SU-DHL-6 (cell line): ENCODE results near the gene SCYL1.

Experiments
- H2AFZ ChIP-seq: fragments of 200-600 bp; sonication (generic); 2 replicates; pipeline ENCODE4 v1.6.1; 2014; ENCODE audit warnings: low read depth, mild to moderate bottlenecking, moderate library complexity, mixed read lengths, antibody characterized with exemption, low read length; ENCODE audit not compliant: severe bottlenecking
- H3F3A ChIP-seq: fragments of 200-600 bp; shearing (Covaris generic); 2 replicates; pipeline ENCODE4 v1.6.0; 2016; ENCODE audit warnings: antibody characterized with exemption, mild to moderate bottlenecking; ENCODE audit not compliant: insufficient read depth
- H3K27ac ChIP-seq: fragments of 200-600 bp; sonication (generic); 2 replicates; pipeline ENCODE4 v1.5.1; 2016; ENCODE audit warnings: low read depth, mild to moderate bottlenecking, low read length, moderate library complexity, mixed read lengths
- H3K27me3 ChIP-seq: fragments of 200-600 bp; sonication (generic), shearing (Covaris generic); 2 replicates; pipeline ENCODE4 v1.6.0; 2014; ENCODE audit warnings: mild to moderate bottlenecking, low read length
- H3K36me3 ChIP-seq: fragments of 200-600 bp; sonication (generic); 2 replicates; pipeline ENCODE4 v1.6.1; 2014; ENCODE audit warnings: mild to moderate bottlenecking, low read length, mixed read lengths
- H3K4me2 ChIP-seq: fragments of 300-600, 200-600 bp; shearing (Covaris generic), sonication (generic); 2 replicates; pipeline ENCODE4 v1.6.0; 2014; ENCODE audit warnings: low read length, low read depth, mild to moderate bottlenecking; ENCODE audit not compliant: poor library complexity, severe bottlenecking
- H3K4me3 ChIP-seq: fragments of 200-600 bp; sonication (generic); 2 replicates; pipeline ENCODE4 v1.5.1; 2014; ENCODE audit warnings: antibody characterized with exemption, low read length, mild to moderate bottlenecking, mixed read lengths; ENCODE audit not compliant: insufficient read depth, poor library complexity, severe bottlenecking
- H3K79me2 ChIP-seq: fragments of 200-600 bp; sonication (generic); 2 replicates; pipeline ENCODE4 v1.6.1; 2014; ENCODE audit warnings: mild to moderate bottlenecking, low read length, moderate library complexity; ENCODE audit not compliant: insufficient read depth
- H3K9ac ChIP-seq: fragments of 200-600 bp; sonication (generic); 2 replicates; pipeline ENCODE4 v1.7.0; 2014; ENCODE audit warnings: mild to moderate bottlenecking, low read length
- H3K9me2 ChIP-seq: fragments of 200-600 bp; sonication (generic); replicated peaks from 2 replicates; pipeline ENCODE4 v1.6.1; 2014; ENCODE audit warnings: low read length; ENCODE audit not compliant: insufficient read depth
- H3K9me3 ChIP-seq: fragments of 200-600 bp; sonication (generic); 2 replicates; pipeline ENCODE4 v1.6.1; 2014; ENCODE audit warnings: low read length, mixed read lengths; ENCODE audit not compliant: insufficient read depth
- H4K20me1 ChIP-seq: fragments of 200-600 bp; sonication (generic); 2 replicates; pipeline ENCODE4 v1.6.1; 2014; ENCODE audit warnings: low read depth, mild to moderate bottlenecking, antibody characterized with exemption, low read length, moderate library complexity, mixed read lengths
- EZH2phosphoT487 ChIP-seq: fragments of 200-600 bp; sonication (generic), shearing (Covaris generic); conservative IDR thresholded peaks from 2 replicates; pipeline ENCODE4 v1.6.1; 2018; ENCODE audit warnings: mild to moderate bottlenecking, antibody characterized with exemption, low read length, moderate library complexity, mixed read lengths
- TF ChIP-seq, protein P1 (sequence below): fragments of 200-600 bp; sonication (generic); IDR thresholded peaks from one replicate; pipeline ENCODE4 v1.5.1; 2017; ENCODE audit warnings: antibody characterized with exemption, mild to moderate bottlenecking, low read length, moderate library complexity; ENCODE audit not compliant: insufficient read depth, poor library complexity, severe bottlenecking

SCYL1 gene

DNA sequence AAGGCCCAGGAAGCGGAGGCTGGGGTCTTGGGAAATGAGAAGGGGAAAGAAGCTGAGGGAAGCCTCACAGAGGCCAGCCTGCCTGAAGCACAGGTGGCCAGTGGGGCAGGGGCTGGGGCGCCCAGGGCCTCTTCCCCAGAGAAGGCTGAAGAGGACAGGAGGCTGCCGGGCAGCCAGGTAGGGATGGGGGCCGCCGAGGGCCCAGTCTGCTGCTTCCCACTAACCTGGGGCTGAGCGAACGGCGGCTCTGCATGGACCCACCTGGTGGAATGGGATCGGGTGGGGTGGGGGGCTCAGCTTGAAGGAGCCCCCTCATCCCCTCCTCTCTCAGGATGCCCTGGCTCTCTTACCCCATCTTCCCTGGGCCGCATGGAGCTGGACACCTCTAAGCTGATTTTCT lies 58.7 kb downstream of the SCYL1 start:
- no peaks in the 10 kb centered on the region for H3K9me2 ChIP-seq
- H4K20me1 ChIP-seq, result no peaks in the 10 kb centered on the region
- H3K4me2 ChIP-seq, result no peak overlapping the region
- no peak overlapping the region for H3K9ac ChIP-seq
- no peak overlapping the region for H2AFZ ChIP-seq
- no peaks in the 10 kb centered on the region for H3K36me3 ChIP-seq
- H3K79me2 ChIP-seq, result no peaks in the 10 kb centered on the region
- no peak overlapping the region for H3K4me3 ChIP-seq
- H3K27me3 ChIP-seq, result no peaks in the 10 kb centered on the region
- no peaks in the 10 kb centered on the region for H3F3A ChIP-seq
- H3K27ac ChIP-seq, result no peak overlapping the region
- no peak for TF ChIP-seq EZH2phosphoT487
- TF ChIP-seq, protein P1, sequence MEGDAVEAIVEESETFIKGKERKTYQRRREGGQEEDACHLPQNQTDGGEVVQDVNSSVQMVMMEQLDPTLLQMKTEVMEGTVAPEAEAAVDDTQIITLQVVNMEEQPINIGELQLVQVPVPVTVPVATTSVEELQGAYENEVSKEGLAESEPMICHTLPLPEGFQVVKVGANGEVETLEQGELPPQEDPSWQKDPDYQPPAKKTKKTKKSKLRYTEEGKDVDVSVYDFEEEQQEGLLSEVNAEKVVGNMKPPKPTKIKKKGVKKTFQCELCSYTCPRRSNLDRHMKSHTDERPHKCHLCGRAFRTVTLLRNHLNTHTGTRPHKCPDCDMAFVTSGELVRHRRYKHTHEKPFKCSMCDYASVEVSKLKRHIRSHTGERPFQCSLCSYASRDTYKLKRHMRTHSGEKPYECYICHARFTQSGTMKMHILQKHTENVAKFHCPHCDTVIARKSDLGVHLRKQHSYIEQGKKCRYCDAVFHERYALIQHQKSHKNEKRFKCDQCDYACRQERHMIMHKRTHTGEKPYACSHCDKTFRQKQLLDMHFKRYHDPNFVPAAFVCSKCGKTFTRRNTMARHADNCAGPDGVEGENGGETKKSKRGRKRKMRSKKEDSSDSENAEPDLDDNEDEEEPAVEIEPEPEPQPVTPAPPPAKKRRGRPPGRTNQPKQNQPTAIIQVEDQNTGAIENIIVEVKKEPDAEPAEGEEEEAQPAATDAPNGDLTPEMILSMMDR, result no peak
- no peaks in the 10 kb centered on the region for H3K9me3 ChIP-seq

GRCh38 chr11:65584106-65584505 lies 59.2 kb downstream of the SCYL1 start:
- Histone ChIP-seq H3K9me2 (no peaks in the 10 kb centered on the region), H3K79me2 (no peaks in the 10 kb centered on the region), H3K27me3 (no peaks in the 10 kb centered on the region), H3K4me3 (no peak overlapping the region), H4K20me1 (no peaks in the 10 kb centered on the region), H3K4me2 (no peak overlapping the region), H3K36me3 (no peaks in the 10 kb centered on the region), H3F3A (no peaks in the 10 kb centered on the region), H3K9ac (no peak overlapping the region), H3K9me3 (no peaks in the 10 kb centered on the region), H2AFZ (no peak overlapping the region), H3K27ac (no peak overlapping the region)
- TF ChIP-seq, protein P1, result no peak
- TF ChIP-seq EZH2phosphoT487, result no peak

GRCh38 chr11:65584723-65585171 lies 59.9 kb downstream of the SCYL1 start:
- no peaks in the 10 kb centered on the region for H3K27me3 ChIP-seq
- H3K4me2 ChIP-seq, result no peak overlapping the region
- TF ChIP-seq EZH2phosphoT487, result no peak
- TF ChIP-seq, protein P1, result no peak

More at GRCh38 chr11:65584723-65585171, 59.9 kb downstream of the SCYL1 start:
- H2AFZ ChIP-seq, result no peak overlapping the region
- no peaks in the 10 kb centered on the region for H3F3A ChIP-seq
- no peaks in the 10 kb centered on the region for H3K79me2 ChIP-seq
- no peak overlapping the region for H3K4me3 ChIP-seq
- H3K9me2 ChIP-seq, result no peaks in the 10 kb centered on the region
- no peak overlapping the region for H3K9ac ChIP-seq
- no peak overlapping the region for H3K27ac ChIP-seq
- H3K36me3 ChIP-seq, result no peaks in the 10 kb centered on the region
- H3K9me3 ChIP-seq, result no peaks in the 10 kb centered on the region
- no peaks in the 10 kb centered on the region for H4K20me1 ChIP-seq
